Measurements from ENCODE around the gene LIMS1. TPM values are rescaled to one million over a fixed set of nuclear protein-coding genes. Genes with fewer than 3 reads are reported as not detected.
A peak's percentile ranks its signal among the peaks of the same experiment; 100 is the strongest.

LIMS1 gene
- total and polyA plus RNA-seq, 2 experiments from 2014 or later, result 28.6 to 36.9 TPM

DNA sequence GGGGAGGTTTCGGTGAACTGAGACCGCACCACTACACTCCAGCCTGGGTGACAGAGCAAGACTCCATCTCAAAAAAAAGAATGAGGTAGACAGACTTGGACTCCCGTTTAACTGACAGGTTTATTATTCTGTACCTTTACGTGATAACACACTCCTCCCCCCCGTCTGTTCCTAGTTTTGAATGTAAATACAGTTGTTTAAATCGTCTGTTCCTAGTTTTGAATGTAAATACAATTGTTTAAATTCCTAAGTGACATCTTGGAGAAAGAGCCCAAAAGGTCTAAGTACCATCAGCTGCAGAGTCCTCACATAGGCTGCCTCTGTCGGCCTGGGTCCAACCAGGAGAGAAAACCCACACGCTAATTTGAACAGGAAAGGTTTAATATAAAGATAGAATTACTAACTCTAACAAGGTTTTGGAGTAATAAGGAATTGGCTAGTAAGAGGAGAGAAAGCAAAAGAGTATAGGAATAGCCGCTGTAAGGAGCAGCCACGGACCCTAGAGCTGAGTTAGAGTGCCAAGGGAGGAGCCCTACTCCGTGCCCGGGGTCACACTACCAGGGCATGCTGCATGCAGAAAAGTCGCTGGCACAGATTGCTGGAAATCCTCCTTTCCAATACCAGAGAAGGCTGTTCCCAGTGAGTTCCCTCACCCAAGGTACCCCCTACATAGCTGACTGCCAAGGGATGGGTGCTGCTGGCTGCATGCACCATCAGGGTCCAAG, 101.5 kb downstream of the LIMS1 start:
- Histone ChIP-seq H3K4me3 (no peak overlapping the region), H3F3A (replicated peaks; ENCODE audit: low read depth) (no peaks in the 10 kb centered on the region), H3K36me3 (ENCODE audit: insufficient read depth) (no peaks in the 10 kb centered on the region), H3K4me1 (ENCODE audit: insufficient read depth) (peaks cover 27% of the 10 kb centered on the region), H3K4me2 (no peak overlapping the region), H4K20me1 (replicated peaks; ENCODE audit: insufficient read depth) (0 out of 2 replicates have a peak, but pooled peaks cover 2% of the 10 kb centered on the region), H3K79me2 (replicated peaks; ENCODE audit: insufficient read depth) (peaks cover 45% of the 10 kb centered on the region), H3K9me2 (ENCODE audit: insufficient read depth) (no peaks in the 10 kb centered on the region), H3K27ac (ENCODE audit: low read depth) (0 out of 2 replicates have a peak overlapping the region, but pooled peaks have one; percentile 34), H2AFZ (no peak overlapping the region), H3K27me3 (ENCODE audit: insufficient read depth) (no peaks in the 10 kb centered on the region)
- DNase-seq (ENCODE audit: low spot score) (no peak), ATAC-seq (peak; percentile 17)
- Mint-ChIP-seq H3K9me3 (no peaks in the 10 kb centered on the region), H3K36me3 (ENCODE audit: low read depth) (no peaks in the 10 kb centered on the region), H3K27ac (0 out of 2 replicates have a peak overlapping the region, but pooled peaks have one; percentile 17), H3K4me3 (no peak overlapping the region), H3K27me3 (ENCODE audit: insufficient read depth, low read depth, poor library complexity) (no peaks in the 10 kb centered on the region), H3K4me1 (peaks cover 32% of the 10 kb centered on the region)
- TF ChIP-seq, protein P1, sequence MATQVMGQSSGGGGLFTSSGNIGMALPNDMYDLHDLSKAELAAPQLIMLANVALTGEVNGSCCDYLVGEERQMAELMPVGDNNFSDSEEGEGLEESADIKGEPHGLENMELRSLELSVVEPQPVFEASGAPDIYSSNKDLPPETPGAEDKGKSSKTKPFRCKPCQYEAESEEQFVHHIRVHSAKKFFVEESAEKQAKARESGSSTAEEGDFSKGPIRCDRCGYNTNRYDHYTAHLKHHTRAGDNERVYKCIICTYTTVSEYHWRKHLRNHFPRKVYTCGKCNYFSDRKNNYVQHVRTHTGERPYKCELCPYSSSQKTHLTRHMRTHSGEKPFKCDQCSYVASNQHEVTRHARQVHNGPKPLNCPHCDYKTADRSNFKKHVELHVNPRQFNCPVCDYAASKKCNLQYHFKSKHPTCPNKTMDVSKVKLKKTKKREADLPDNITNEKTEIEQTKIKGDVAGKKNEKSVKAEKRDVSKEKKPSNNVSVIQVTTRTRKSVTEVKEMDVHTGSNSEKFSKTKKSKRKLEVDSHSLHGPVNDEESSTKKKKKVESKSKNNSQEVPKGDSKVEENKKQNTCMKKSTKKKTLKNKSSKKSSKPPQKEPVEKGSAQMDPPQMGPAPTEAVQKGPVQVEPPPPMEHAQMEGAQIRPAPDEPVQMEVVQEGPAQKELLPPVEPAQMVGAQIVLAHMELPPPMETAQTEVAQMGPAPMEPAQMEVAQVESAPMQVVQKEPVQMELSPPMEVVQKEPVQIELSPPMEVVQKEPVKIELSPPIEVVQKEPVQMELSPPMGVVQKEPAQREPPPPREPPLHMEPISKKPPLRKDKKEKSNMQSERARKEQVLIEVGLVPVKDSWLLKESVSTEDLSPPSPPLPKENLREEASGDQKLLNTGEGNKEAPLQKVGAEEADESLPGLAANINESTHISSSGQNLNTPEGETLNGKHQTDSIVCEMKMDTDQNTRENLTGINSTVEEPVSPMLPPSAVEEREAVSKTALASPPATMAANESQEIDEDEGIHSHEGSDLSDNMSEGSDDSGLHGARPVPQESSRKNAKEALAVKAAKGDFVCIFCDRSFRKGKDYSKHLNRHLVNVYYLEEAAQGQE (IDR thresholded peaks at IDR 0.05; ENCODE audit: unreplicated experiment), result no peak
- TF ChIP-seq ZNF114 (CRISPR knock-in tag; IDR thresholded peaks at IDR 0.05) (no peak), NANOG (IDR thresholded peaks at IDR 0.05; ENCODE audit: borderline replicate concordance) (no peak), JUNB (IDR thresholded peaks at IDR 0.05; ENCODE audit: unreplicated experiment) (no peak), POLR2AphosphoS5 (IDR thresholded peaks at IDR 0.05; ENCODE audit: low read depth) (no peak), CTCF (conservative IDR thresholded peaks at IDR 0.05; ENCODE audit: low read depth in 2 of 2) (no peak), CREB1 (CRISPR knock-in tag; IDR thresholded peaks at IDR 0.05; ENCODE audit: low read depth) (no peak), EZH2phosphoT487 (IDR thresholded peaks at IDR 0.05; ENCODE audit: unreplicated experiment) (no peak)
- TF ChIP-seq, protein P2, sequence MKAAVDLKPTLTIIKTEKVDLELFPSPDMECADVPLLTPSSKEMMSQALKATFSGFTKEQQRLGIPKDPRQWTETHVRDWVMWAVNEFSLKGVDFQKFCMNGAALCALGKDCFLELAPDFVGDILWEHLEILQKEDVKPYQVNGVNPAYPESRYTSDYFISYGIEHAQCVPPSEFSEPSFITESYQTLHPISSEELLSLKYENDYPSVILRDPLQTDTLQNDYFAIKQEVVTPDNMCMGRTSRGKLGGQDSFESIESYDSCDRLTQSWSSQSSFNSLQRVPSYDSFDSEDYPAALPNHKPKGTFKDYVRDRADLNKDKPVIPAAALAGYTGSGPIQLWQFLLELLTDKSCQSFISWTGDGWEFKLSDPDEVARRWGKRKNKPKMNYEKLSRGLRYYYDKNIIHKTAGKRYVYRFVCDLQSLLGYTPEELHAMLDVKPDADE (IDR thresholded peaks at IDR 0.05), result no peak

All from GM23338 (cell line).